Neural progenitor cell (in vitro differentiated cells): ENCODE results near the gene ATF3. TPM values are rescaled to one million over a fixed set of nuclear protein-coding genes. Genes with fewer than 3 reads are reported as not detected.

Experiments used
- DNase-seq: peaks from one replicate; pipeline ENCODE4 v3.0.0-alpha.2; 2016; ENCODE audit warnings: low spot score
- H2AFZ ChIP-seq: fragments of 200-600 bp; sonication (generic); replicated peaks from 2 replicates; pipeline ENCODE4 v1.6.1; 2016; ENCODE audit warnings: antibody characterized with exemption
- H3F3A ChIP-seq: fragments of 200-600 bp; sonication (generic); 2 replicates; pipeline ENCODE4 v1.6.1; 2016; ENCODE audit warnings: antibody characterized with exemption, low read depth
- H3K27ac ChIP-seq: fragments of 200-600 bp; sonication (generic); 2 replicates; pipeline ENCODE4 v1.5.1; 2016; ENCODE audit warnings: mild to moderate bottlenecking
- H3K27me3 ChIP-seq: fragments of 200-600 bp; sonication (generic); 2 replicates; pipeline ENCODE4 v1.6.1; 2016; ENCODE audit warnings: mild to moderate bottlenecking, moderate library complexity
- H3K36me3 ChIP-seq: fragments of 200-600 bp; sonication (generic); 2 replicates; pipeline ENCODE4 v1.5.1; 2016
- H3K4me1 ChIP-seq: fragments of 200-600 bp; sonication (generic); 2 replicates; pipeline ENCODE4 v1.6.1; 2016; ENCODE audit warnings: mixed run types
- H3K4me2 ChIP-seq: fragments of 200-600 bp; sonication (generic); 2 replicates; pipeline ENCODE4 v1.6.1; 2016
- H3K4me3 ChIP-seq: fragments of 200-600 bp; sonication (generic); 2 replicates; pipeline ENCODE4 v1.5.1; 2016
- H3K79me2 ChIP-seq: fragments of 200-600 bp; sonication (generic); 2 replicates; pipeline ENCODE4 v1.6.1; 2016; ENCODE audit warnings: low read depth
- H3K9ac ChIP-seq: fragments of 200-600 bp; sonication (generic); 2 replicates; pipeline ENCODE4 v1.6.1; 2016
- H3K9me3 ChIP-seq: fragments of 200-600 bp; sonication (generic); 2 replicates; pipeline ENCODE4 v1.5.1; 2016; ENCODE audit warnings: low read depth
- H4K20me1 ChIP-seq: fragments of 200-600 bp; sonication (generic); 2 replicates; pipeline ENCODE4 v1.6.1; 2016; ENCODE audit warnings: low read depth
- H3K27ac Mint-ChIP-seq: 3 replicates; pipeline ENCODE4 v1.8.0; 2021; ENCODE audit warnings: mixed read lengths
- H3K27me3 Mint-ChIP-seq: 2 replicates; pipeline ENCODE4 v1.8.0; 2022; ENCODE audit warnings: low read depth, mild to moderate bottlenecking, inconsistent platforms, moderate library complexity, mixed read lengths; ENCODE audit not compliant: insufficient read depth
- H3K36me3 Mint-ChIP-seq: 3 replicates; pipeline ENCODE4 v1.8.0; 2021; ENCODE audit warnings: mixed read lengths
- H3K4me1 Mint-ChIP-seq: 3 replicates; pipeline ENCODE4 v1.8.0; 2021; ENCODE audit warnings: mixed read lengths
- H3K4me3 Mint-ChIP-seq: 3 replicates; pipeline ENCODE4 v1.8.0; 2021; ENCODE audit warnings: mild to moderate bottlenecking, moderate library complexity, mixed read lengths
- H3K9me3 Mint-ChIP-seq: 3 replicates; pipeline ENCODE4 v1.8.0; 2020; ENCODE audit warnings: mixed read lengths
- CTCF ChIP-seq: fragments of 200-600 bp; sonication (generic); IDR thresholded peaks from 2 replicates; pipeline ENCODE4 v1.5.1; 2017; ENCODE audit warnings: antibody characterized with exemption, mild to moderate bottlenecking
- EZH2 ChIP-seq: fragments of 200-600 bp; sonication (generic); IDR thresholded peaks from 2 replicates; pipeline ENCODE4 v1.6.1; 2017; ENCODE audit warnings: antibody characterized with exemption, mild to moderate bottlenecking, moderate library complexity
- EZH2phosphoT487 ChIP-seq: fragments of 200-600 bp; sonication (generic); IDR thresholded peaks from 2 replicates; pipeline ENCODE4 v1.6.1; 2017; ENCODE audit warnings: antibody characterized with exemption
- total RNA-seq: library from RNA; depleted of rRNA; stranded (reverse); fragments of >200 nt; gene quantifications from 2 replicates; pipeline ENCODE4 v1.2.3, GENCODE V29; 2015; ENCODE audit warnings: low replicate concordance

ATF3 gene
- total RNA-seq, 1 donor from 2014 or later, result 7.8 TPM

DNA sequence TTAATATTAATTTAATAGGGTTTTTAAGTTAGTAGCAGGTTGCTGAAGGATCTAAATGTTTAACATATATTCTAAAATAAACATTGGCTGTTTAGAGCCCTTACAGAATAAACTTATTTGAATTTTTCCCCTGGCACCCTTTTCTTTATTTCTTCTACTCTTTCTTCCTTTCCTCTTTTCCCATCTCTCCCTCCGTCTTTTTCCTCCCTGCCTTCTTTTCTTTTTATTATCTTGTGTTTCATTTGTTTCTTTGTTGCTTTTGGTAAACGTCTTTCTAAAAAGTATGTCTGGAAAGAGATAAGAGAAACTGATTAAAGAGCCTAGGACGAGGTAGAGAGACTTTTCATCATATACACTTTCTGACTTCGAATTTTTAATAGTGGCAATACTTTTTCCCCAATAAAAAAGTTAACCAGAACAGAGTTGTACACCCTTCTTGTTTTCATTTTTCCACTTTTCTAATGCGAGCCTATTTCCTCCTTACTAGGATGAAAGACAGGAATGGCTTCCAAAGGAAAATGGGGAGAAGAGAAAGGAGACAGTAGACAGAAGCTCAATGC, 39.5 kb upstream of the ATF3 start:
- Histone ChIP-seq H2AFZ (no peak overlapping the region), H3K4me2 (no peak overlapping the region), H3K4me1 (peaks cover 15% of the 10 kb centered on the region), H3K27me3 (no peaks in the 10 kb centered on the region), H4K20me1 (no peaks in the 10 kb centered on the region), H3K27ac (no peak overlapping the region), H3K4me3 (no peak overlapping the region), H3F3A (peaks cover 8% of the 10 kb centered on the region), H3K36me3 (no peaks in the 10 kb centered on the region), H3K79me2 (no peaks in the 10 kb centered on the region), H3K9ac (no peak overlapping the region), H3K9me3 (no peaks in the 10 kb centered on the region)
- TF ChIP-seq EZH2, result no peak
- no peak for TF ChIP-seq EZH2phosphoT487
- no peak for TF ChIP-seq CTCF
- no peak for DNase-seq
- H3K36me3 Mint-ChIP-seq, result no peaks in the 10 kb centered on the region
- peaks cover 52% of the 10 kb centered on the region for H3K4me1 Mint-ChIP-seq
- no peak overlapping the region for H3K4me3 Mint-ChIP-seq
- peaks cover 5% of the 10 kb centered on the region for H3K27me3 Mint-ChIP-seq
- peaks cover 2% of the 10 kb centered on the region for H3K9me3 Mint-ChIP-seq
- H3K27ac Mint-ChIP-seq, result peak overlapping the region; percentile 92

DNA sequence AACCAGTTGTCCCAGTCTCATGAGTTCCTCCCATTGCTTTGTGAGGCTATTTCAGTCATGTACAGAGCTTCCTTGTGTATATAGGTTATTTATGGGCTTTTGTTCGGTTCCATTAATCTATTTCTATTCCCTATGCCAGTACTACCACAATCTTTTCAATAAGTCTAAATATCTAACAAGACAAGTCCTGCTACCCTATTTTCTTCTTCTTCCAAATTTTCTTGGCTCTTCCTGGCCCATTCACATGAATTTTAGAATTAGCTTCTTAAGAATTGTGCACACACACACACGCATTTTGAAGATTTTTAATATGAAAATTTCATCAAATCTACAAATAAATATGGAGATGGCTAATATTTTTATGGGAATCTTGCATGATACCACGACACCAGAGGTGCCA, 33.8 kb upstream of the ATF3 start:
- Histone ChIP-seq H3K4me2 (no peak overlapping the region), H3K4me3 (no peak overlapping the region), H3K9ac (no peak overlapping the region), H3K27ac (no peak overlapping the region), H3F3A (no peaks in the 10 kb centered on the region), H3K9me3 (no peaks in the 10 kb centered on the region), H3K36me3 (no peaks in the 10 kb centered on the region), H3K4me1 (no peaks in the 10 kb centered on the region), H4K20me1 (no peaks in the 10 kb centered on the region), H3K79me2 (no peaks in the 10 kb centered on the region), H3K27me3 (no peaks in the 10 kb centered on the region), H2AFZ (no peak overlapping the region)
- peaks cover 3% of the 10 kb centered on the region for H3K4me1 Mint-ChIP-seq
- no peak overlapping the region for H3K27ac Mint-ChIP-seq
- no peak overlapping the region for H3K4me3 Mint-ChIP-seq
- no peak for DNase-seq
- peaks cover 6% of the 10 kb centered on the region for H3K27me3 Mint-ChIP-seq
- no peaks in the 10 kb centered on the region for H3K36me3 Mint-ChIP-seq
- peaks cover 10% of the 10 kb centered on the region for H3K9me3 Mint-ChIP-seq
- TF ChIP-seq EZH2phosphoT487 (no peak), CTCF (no peak), EZH2 (no peak)

DNA sequence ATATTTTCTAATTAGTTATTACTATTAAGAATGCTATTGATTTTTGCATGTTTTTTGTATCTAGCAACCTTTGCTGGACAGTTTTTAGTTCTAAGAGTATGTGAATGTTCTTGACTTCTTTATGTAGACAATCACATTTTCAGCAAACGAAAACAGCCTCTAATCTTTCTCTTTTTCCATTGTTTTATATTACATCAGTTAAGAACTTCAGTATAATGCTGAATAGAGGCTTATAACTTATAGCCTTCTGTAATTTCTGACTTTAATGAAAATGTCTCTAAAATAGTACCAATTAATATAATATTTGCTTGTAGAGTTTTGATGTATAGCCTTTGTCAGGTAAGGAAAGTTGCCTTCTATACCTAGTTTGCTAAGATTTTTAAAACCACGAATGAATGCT, 33.2 kb upstream of the ATF3 start:
- H3K9ac ChIP-seq, result no peak overlapping the region
- no peak overlapping the region for H3K27ac ChIP-seq
- no peak overlapping the region for H3K4me3 ChIP-seq
- no peaks in the 10 kb centered on the region for H3F3A ChIP-seq
- H3K79me2 ChIP-seq, result no peaks in the 10 kb centered on the region
- H3K36me3 ChIP-seq, result no peaks in the 10 kb centered on the region
- peaks cover 6% of the 10 kb centered on the region for H3K27me3 Mint-ChIP-seq
- peaks cover 10% of the 10 kb centered on the region for H3K9me3 Mint-ChIP-seq
- H3K4me2 ChIP-seq, result no peak overlapping the region
- no peaks in the 10 kb centered on the region for H3K36me3 Mint-ChIP-seq
- H3K4me3 Mint-ChIP-seq, result no peak overlapping the region
- H3K27me3 ChIP-seq, result no peaks in the 10 kb centered on the region
- DNase-seq, result no peak
- TF ChIP-seq CTCF (no peak), EZH2 (no peak), EZH2phosphoT487 (no peak)
- no peaks in the 10 kb centered on the region for H3K4me1 ChIP-seq
- no peaks in the 10 kb centered on the region for H4K20me1 ChIP-seq
- H2AFZ ChIP-seq, result no peak overlapping the region
- no peak overlapping the region for H3K27ac Mint-ChIP-seq
- peaks cover 3% of the 10 kb centered on the region for H3K4me1 Mint-ChIP-seq
- no peaks in the 10 kb centered on the region for H3K9me3 ChIP-seq
